ENCODE data around the gene CYTH3. TPM values are rescaled to one million over a fixed set of nuclear protein-coding genes. Genes with fewer than 3 reads are reported as not detected.

The CYTH3 gene
- total RNA-seq, 1 donor from 2014 or later: 27.5 TPM

- Histone ChIP-seq H3K9me3 (no peaks in the 10 kb centered on the region), H3K27ac (no peak overlapping the region), H3K4me1 (peaks cover 18% of the 10 kb centered on the region), H3K36me3 (no peaks in the 10 kb centered on the region), H3K27me3 (no peaks in the 10 kb centered on the region), H3K4me3 (no peak overlapping the region)
- TF ChIP-seq CTCF (IDR thresholded peaks at IDR 0.05): no peak
- intact Hi-C loops (cut with DNase I): no loop called here
- ATAC-seq: no peak
- DNase-seq: no peak
Measured at GRCh38 chr7:6180344-6180725, 92.1 kb downstream of the CYTH3 start.

GRCh38 chr7:6179620-6180343 lies 92.6 kb downstream of the CYTH3 start:
- no peak for TF ChIP-seq CTCF (IDR thresholded peaks at IDR 0.05)
- H3K4me1 ChIP-seq: peaks cover 18% of the 10 kb centered on the region
- H3K4me3 ChIP-seq: no peak overlapping the region
- H3K27ac ChIP-seq: no peak overlapping the region
- DNase-seq (no peak), ATAC-seq (no peak)
- H3K9me3 ChIP-seq: no peaks in the 10 kb centered on the region
- intact Hi-C loops (cut with DNase I): no loop called here
- H3K36me3 ChIP-seq: no peaks in the 10 kb centered on the region
- H3K27me3 ChIP-seq: no peaks in the 10 kb centered on the region

GRCh38 chr7:6178298-6179029 lies 94.0 kb downstream of the CYTH3 start:
- Histone ChIP-seq H3K9me3 (no peaks in the 10 kb centered on the region), H3K36me3 (peaks cover 5% of the 10 kb centered on the region), H3K27ac (no peak overlapping the region), H3K4me1 (peaks cover 18% of the 10 kb centered on the region), H3K27me3 (no peaks in the 10 kb centered on the region), H3K4me3 (no peak overlapping the region)
- DNase-seq (no peak), ATAC-seq (peak; percentile 58)
- intact Hi-C loops (cut with DNase I): no loop called here
- TF ChIP-seq CTCF (IDR thresholded peaks at IDR 0.05): no peak

GRCh38 chr7:6175645-6176044 lies 96.8 kb downstream of the CYTH3 start:
- H3K27ac ChIP-seq: no peak overlapping the region
- no peak for ATAC-seq
- intact Hi-C loops (cut with DNase I): no loop called here

GRCh38 chr7:6172910-6173295 lies 99.5 kb downstream of the CYTH3 start:
- H3K4me3 ChIP-seq: no peak overlapping the region
- no peak for ATAC-seq
- no peaks in the 10 kb centered on the region for H3K27me3 ChIP-seq
- intact Hi-C loops (cut with DNase I): no loop called here
- no peak for TF ChIP-seq CTCF (IDR thresholded peaks at IDR 0.05)
- H3K4me1 ChIP-seq: peaks cover 12% of the 10 kb centered on the region
- H3K27ac ChIP-seq: no peak overlapping the region
- no peak for DNase-seq
- peaks cover 25% of the 10 kb centered on the region for H3K36me3 ChIP-seq
- H3K9me3 ChIP-seq: no peaks in the 10 kb centered on the region

More at GRCh38 chr7:6175645-6176044, 96.8 kb downstream of the CYTH3 start:
- peaks cover 18% of the 10 kb centered on the region for H3K4me1 ChIP-seq
- no peak for DNase-seq
- H3K36me3 ChIP-seq: peaks cover 19% of the 10 kb centered on the region
- H3K4me3 ChIP-seq: no peak overlapping the region
- H3K27me3 ChIP-seq: no peaks in the 10 kb centered on the region
- TF ChIP-seq CTCF (IDR thresholded peaks at IDR 0.05): no peak
- no peaks in the 10 kb centered on the region for H3K9me3 ChIP-seq

Data from upper lobe of right lung (tissue), 1 donor.